ENCODE measurements around the gene SEL1L3. TPM values are rescaled to one million over a fixed set of nuclear protein-coding genes. Genes with fewer than 3 reads are reported as not detected.

The SEL1L3 gene
- polyA plus RNA-seq, 1 of the 3 experiments (the other 2 are of a cell fraction), result 2.2 TPM

DNA sequence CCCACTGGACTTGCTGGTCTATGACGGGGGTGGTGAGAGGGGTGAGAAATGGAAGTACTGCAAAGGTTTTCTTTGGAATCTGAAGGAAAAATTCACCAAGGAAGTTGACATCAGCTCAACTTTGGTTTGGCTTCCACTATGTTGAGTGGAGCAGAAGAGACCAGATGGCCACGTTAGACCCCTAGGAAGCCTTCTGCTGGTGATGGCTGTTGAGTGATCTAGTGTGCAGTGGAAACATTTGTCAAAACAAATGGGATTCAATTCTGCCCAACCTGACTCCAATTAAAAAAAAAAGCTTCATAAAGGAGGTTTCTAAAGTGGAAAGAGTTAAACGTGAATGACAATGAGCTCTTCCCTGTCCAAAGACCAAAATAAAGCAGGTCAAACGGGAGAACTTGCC lies 25.7 kb downstream of the SEL1L3 start (continued):
- TF ChIP-seq REST (IDR thresholded peaks at IDR 0.05; ENCODE audit: low read depth, low read length), result no peak
- TF ChIP-seq TCF12 (IDR thresholded peaks at IDR 0.05), result no peak
- no peak for TF ChIP-seq YY1 (IDR thresholded peaks at IDR 0.05; ENCODE audit: low read depth)
- TF ChIP-seq, protein P1, sequence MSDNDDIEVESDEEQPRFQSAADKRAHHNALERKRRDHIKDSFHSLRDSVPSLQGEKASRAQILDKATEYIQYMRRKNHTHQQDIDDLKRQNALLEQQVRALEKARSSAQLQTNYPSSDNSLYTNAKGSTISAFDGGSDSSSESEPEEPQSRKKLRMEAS (IDR thresholded peaks at IDR 0.05; ENCODE audit: low read depth), result no peak
- no peak for TF ChIP-seq GABPA (IDR thresholded peaks at IDR 0.05; ENCODE audit: low read depth)
- no peak for TF ChIP-seq TAF1 (IDR thresholded peaks at IDR 0.05; ENCODE audit: borderline replicate concordance, low read depth, low read length)
- no peak for TF ChIP-seq CHD2 (IDR thresholded peaks at IDR 0.05; ENCODE audit: low read length, partially characterized antibody)
- TF ChIP-seq GATA2 (CRISPR knock-in tag; IDR thresholded peaks at IDR 0.05), result no peak
- TF ChIP-seq POLR2AphosphoS5 (IDR thresholded peaks at IDR 0.05; ENCODE audit: low read depth, low read length), result no peak
- TF ChIP-seq MEF2A (IDR thresholded peaks at IDR 0.05; ENCODE audit: borderline replicate concordance, low read depth), result no peak
- no peak for TF ChIP-seq NFIC (IDR thresholded peaks at IDR 0.05; ENCODE audit: borderline replicate concordance)

- Histone ChIP-seq H3F3A (replicated peaks; ENCODE audit: insufficient read depth) (no peaks in the 10 kb centered on the region), H3K4me2 (no peak overlapping the region), H3K4me1 (ENCODE audit: control insufficient read depth in 1 of 2, insufficient read depth in 2 of 2, low read depth in 1 of 2, low read length in 1 of 2) (no peaks in the 10 kb centered on the region), H4K20me1 (ENCODE audit: insufficient read depth) (no peaks in the 10 kb centered on the region), H3K9me2 (no peaks in the 10 kb centered on the region), H3K9me3 (no peaks in the 10 kb centered on the region), H3K27ac (ENCODE audit: low read depth in 2 of 2, low read length in 1 of 2) (no peak overlapping the region), H3K9ac (no peak overlapping the region), H3K79me2 (ENCODE audit: insufficient read depth) (no peaks in the 10 kb centered on the region), H3K4me3 (ENCODE audit: low read depth in 2 of 2, low read length in 1 of 2) (no peak overlapping the region), H3K36me3 (replicated peaks in 1 of 2; ENCODE audit: control insufficient read depth in 1 of 2, insufficient read depth in 2 of 2, low read length in 1 of 2) (no peaks in the 10 kb centered on the region), H2AFZ (ENCODE audit: low read depth) (no peak overlapping the region), H3K27me3 (ENCODE audit: insufficient read depth) (no peaks in the 10 kb centered on the region)
- no peak for DNase-seq
- ChIA-PET CTCF (interaction anchor here (0.8 kb wide), 1 partner anchor 394 kb away, joined by 3 read pairs; no protein-coding TSS in a partner anchor), POLR2A (no interaction called here)
- 36% methylated on average over 1 of the region's 1 CpG for WGBS (ENCODE audit: low lambda C conversion rate)
- TF ChIP-seq USF1 (IDR thresholded peaks at IDR 0.05; ENCODE audit: borderline replicate concordance, low read depth) (no peak), RAD21 (IDR thresholded peaks at IDR 0.05; ENCODE audit: low read length) (no peak), MXI1 (IDR thresholded peaks at IDR 0.05; ENCODE audit: low read depth, low read length) (no peak), IRF3 (IDR thresholded peaks at IDR 0.05; ENCODE audit: low read depth, low read length) (no peak), REST (IDR thresholded peaks at IDR 0.05; ENCODE audit: low read depth, low read length) (no peak), EZH2phosphoT487 (IDR thresholded peaks at IDR 0.05; ENCODE audit: borderline replicate concordance, low read depth) (no peak), TAF1 (IDR thresholded peaks at IDR 0.05; ENCODE audit: borderline replicate concordance, low read depth, low read length) (no peak), POLR2AphosphoS5 (IDR thresholded peaks at IDR 0.05; ENCODE audit: low read depth, low read length) (no peak), JUND (IDR thresholded peaks at IDR 0.05) (no peak), TEAD4 (IDR thresholded peaks at IDR 0.05; ENCODE audit: borderline replicate concordance, insufficient read depth) (no peak), SMC3 (IDR thresholded peaks at IDR 0.05; ENCODE audit: low read depth, low read length) (no peak), EP300 (IDR thresholded peaks at IDR 0.05; ENCODE audit: borderline replicate concordance in 1 of 2, low read depth in 1 of 2, low read length in 1 of 2) (no peak), MEF2A (IDR thresholded peaks at IDR 0.05; ENCODE audit: borderline replicate concordance, low read depth) (no peak), FOSL2 (IDR thresholded peaks at IDR 0.05; ENCODE audit: borderline replicate concordance, low read depth) (no peak), GABPA (IDR thresholded peaks at IDR 0.05; ENCODE audit: low read depth) (no peak)
- TF ChIP-seq, protein P2, sequence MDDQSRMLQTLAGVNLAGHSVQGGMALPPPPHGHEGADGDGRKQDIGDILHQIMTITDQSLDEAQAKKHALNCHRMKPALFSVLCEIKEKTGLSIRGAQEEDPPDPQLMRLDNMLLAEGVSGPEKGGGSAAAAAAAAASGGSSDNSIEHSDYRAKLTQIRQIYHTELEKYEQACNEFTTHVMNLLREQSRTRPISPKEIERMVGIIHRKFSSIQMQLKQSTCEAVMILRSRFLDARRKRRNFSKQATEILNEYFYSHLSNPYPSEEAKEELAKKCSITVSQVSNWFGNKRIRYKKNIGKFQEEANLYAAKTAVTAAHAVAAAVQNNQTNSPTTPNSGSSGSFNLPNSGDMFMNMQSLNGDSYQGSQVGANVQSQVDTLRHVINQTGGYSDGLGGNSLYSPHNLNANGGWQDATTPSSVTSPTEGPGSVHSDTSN (IDR thresholded peaks at IDR 0.05), result no peak
These were observed 27.4 kb downstream of the SEL1L3 start for GRCh38 chr4:25835384-25835783.
